ENCODE results near the gene RASSF4.

- TF ChIP-seq ZEB2 (tag by site-specific recombination; IDR thresholded peaks at IDR 0.05) = no peak
- no peak for TF ChIP-seq ZNF24 (tag by site-specific recombination; IDR thresholded peaks at IDR 0.05)
- no peak for TF ChIP-seq ZNF513 (tag by site-specific recombination; IDR thresholded peaks at IDR 0.05)
- no peak for TF ChIP-seq ZBTB1 (tag by site-specific recombination; IDR thresholded peaks at IDR 0.05)
- no peak for TF ChIP-seq ZSCAN5A (tag by site-specific recombination; IDR thresholded peaks at IDR 0.05)
- no peak for TF ChIP-seq KLF7 (tag by site-specific recombination; IDR thresholded peaks at IDR 0.05; ENCODE audit: borderline replicate concordance)
- no peak for TF ChIP-seq ZNF792 (tag by site-specific recombination; IDR thresholded peaks at IDR 0.05)
- TF ChIP-seq ZNF610 (tag by site-specific recombination; IDR thresholded peaks at IDR 0.05; ENCODE audit: borderline replicate concordance) = no peak
- TF ChIP-seq, protein P1, sequence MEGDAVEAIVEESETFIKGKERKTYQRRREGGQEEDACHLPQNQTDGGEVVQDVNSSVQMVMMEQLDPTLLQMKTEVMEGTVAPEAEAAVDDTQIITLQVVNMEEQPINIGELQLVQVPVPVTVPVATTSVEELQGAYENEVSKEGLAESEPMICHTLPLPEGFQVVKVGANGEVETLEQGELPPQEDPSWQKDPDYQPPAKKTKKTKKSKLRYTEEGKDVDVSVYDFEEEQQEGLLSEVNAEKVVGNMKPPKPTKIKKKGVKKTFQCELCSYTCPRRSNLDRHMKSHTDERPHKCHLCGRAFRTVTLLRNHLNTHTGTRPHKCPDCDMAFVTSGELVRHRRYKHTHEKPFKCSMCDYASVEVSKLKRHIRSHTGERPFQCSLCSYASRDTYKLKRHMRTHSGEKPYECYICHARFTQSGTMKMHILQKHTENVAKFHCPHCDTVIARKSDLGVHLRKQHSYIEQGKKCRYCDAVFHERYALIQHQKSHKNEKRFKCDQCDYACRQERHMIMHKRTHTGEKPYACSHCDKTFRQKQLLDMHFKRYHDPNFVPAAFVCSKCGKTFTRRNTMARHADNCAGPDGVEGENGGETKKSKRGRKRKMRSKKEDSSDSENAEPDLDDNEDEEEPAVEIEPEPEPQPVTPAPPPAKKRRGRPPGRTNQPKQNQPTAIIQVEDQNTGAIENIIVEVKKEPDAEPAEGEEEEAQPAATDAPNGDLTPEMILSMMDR (tag by site-specific recombination; IDR thresholded peaks at IDR 0.05) = no peak
- TF ChIP-seq GLIS2 (tag by site-specific recombination; IDR thresholded peaks at IDR 0.05) = no peak
Observed at GRCh38 chr10:44927352-44927751, 32.2 kb upstream of the RASSF4 start.
